Testis (tissue), 3 donors: ENCODE measurements around the gene KCNIP3. TPM values are rescaled to one million over a fixed set of nuclear protein-coding genes. Genes with fewer than 3 reads are reported as not detected.

Experiments used
- DNase-seq: peaks from one replicate; pipeline ENCODE4 v3.0.0-alpha.2; 2019
- H3K27ac ChIP-seq, 2 donors: fragments of 200-600 bp; sonication (generic); one replicate each; pipeline ENCODE4 v1.5.1; 2019
- H3K27me3 ChIP-seq: fragments of 200-600 bp; sonication (generic); one replicate; pipeline ENCODE4 v1.5.1; 2019
- H3K36me3 ChIP-seq: fragments of 200-600 bp; sonication (generic); one replicate; pipeline ENCODE4 v1.5.1; 2017; ENCODE audit warnings: low read depth; ENCODE audit errors: missing control alignments
- H3K4me1 ChIP-seq: fragments of 200-600 bp; sonication (generic); one replicate; pipeline ENCODE4 v1.5.1; 2019
- H3K4me3 ChIP-seq, 2 donors: fragments of 200-600 bp; sonication (generic); one replicate each; pipeline ENCODE4 v1.5.1; 2017 to 2019
- H3K9me3 ChIP-seq: fragments of 200-600 bp; sonication (generic); one replicate; pipeline ENCODE4 v1.5.1; 2017
- POLR2A ChIP-seq: fragments of 450-650 bp; IDR thresholded peaks from one replicate; pipeline ENCODE4 v1.6.1; 2017; ENCODE audit warnings: antibody characterized with exemption, mild to moderate bottlenecking, moderate library complexity
- WGBS, 2 donors: methylation state at CpG; one replicate each; pipeline ENCODE4 v1.1.5; 2018; 5-methylcytosine and 5-hydroxymethylcytosine counted together
- intact Hi-C: fragments of 100-400 bp; cut with DNase I; formaldehyde crosslinking; loops from one replicate; pipeline ENCODE4 v1.15.1; 2023; ENCODE audit warnings: low total_unique reads
- polyA plus RNA-seq: library from polyadenylated mRNA; stranded (reverse); fragments of 350-450 nt; fragmentation: Illumina TruSeq; extraction: RNeasy Lipid Tissue Mini Kit (QIAGEN cat#74804); gene quantifications from one replicate; pipeline ENCODE4 v1.2.3, GENCODE V29; 2014; ENCODE audit warnings: low read depth, low replicate concordance; ENCODE audit not compliant: insufficient read depth
- total RNA-seq, 2 donors: library from RNA; depleted of rRNA; stranded (reverse); fragments of >200 nt; gene quantifications; one replicate each; pipeline ENCODE4 v1.2.3, GENCODE V29; 2016
- TF ChIP-seq, protein P1 (sequence below), 3 experiments: fragments of 450-650 bp in 2 of 3; fragments of 200-600 bp in 1 of 3; sonication (generic) in 1 of 3; IDR thresholded peaks; one replicate each; pipeline ENCODE4 v1.5.1; 2016 to 2019; ENCODE audit warnings: antibody characterized with exemption in 3 of 3, mild to moderate bottlenecking in 2 of 3, moderate library complexity in 1 of 3

KCNIP3 gene
- total and polyA plus RNA-seq, 3 donors from 2014 or later, result 23.9 to 69.1 (median 43.4) TPM

DNA sequence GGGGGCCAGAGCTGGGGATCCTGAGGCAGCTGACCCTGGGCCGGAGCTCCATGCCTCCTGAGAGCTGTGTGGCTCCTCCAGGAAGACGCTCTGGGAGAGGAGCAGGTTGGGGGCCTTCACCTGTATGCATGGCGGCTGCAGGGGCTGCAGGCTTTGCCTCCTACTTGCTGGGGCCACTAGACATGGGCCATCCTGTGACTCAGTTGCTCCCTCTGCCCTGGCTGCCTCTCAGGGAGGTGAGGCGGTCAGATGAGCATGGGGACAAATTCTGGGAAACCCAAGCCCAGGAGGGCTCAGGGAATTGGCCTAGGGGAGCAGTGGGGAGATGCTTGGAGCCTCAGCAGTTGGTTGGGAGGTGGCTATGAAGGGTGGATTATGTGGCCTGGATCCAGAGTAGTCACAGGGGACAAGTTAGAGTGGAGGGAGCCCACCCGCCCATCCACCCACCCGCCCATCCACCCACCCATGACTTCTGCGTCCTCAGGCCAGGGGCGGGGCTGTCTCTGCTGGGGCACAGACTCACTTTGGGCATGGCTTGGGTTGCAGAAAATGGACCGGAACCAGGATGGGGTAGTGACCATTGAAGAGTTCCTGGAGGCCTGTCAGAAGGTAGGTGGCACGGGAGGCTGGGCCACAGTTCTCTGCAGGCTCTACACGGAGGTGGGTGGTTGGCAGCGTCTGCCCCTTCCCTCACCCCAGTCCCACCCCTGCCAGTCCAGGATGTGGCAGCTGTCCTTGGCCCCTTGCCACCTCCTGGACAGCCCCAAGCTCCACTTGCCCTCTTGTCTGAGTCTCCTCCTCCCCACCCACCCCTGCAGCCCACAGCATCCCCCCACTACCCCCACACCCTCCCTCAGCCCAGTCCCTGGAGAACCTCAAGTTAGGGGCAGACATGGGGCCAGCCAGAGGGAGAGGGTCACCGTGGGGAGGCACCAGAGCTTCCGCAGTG is 85.8 kb downstream of the KCNIP3 start:
- no peak overlapping the region for H3K4me3 ChIP-seq
- peak overlapping the region in 1 of 2 donors; percentile 14 for H3K27ac ChIP-seq
- DNase-seq, result peak; percentile 12
- 85 to 90% methylated on average over 6 to 14 of the region's 14 CpGs for WGBS, 2 donors
- H3K27me3 ChIP-seq, result no peaks in the 10 kb centered on the region
- no peaks in the 10 kb centered on the region for H3K36me3 ChIP-seq
- peaks cover 39% of the 10 kb centered on the region for H3K4me1 ChIP-seq
- intact Hi-C loops, result no loop called here
- no peaks in the 10 kb centered on the region for H3K9me3 ChIP-seq
- TF ChIP-seq, protein P1, sequence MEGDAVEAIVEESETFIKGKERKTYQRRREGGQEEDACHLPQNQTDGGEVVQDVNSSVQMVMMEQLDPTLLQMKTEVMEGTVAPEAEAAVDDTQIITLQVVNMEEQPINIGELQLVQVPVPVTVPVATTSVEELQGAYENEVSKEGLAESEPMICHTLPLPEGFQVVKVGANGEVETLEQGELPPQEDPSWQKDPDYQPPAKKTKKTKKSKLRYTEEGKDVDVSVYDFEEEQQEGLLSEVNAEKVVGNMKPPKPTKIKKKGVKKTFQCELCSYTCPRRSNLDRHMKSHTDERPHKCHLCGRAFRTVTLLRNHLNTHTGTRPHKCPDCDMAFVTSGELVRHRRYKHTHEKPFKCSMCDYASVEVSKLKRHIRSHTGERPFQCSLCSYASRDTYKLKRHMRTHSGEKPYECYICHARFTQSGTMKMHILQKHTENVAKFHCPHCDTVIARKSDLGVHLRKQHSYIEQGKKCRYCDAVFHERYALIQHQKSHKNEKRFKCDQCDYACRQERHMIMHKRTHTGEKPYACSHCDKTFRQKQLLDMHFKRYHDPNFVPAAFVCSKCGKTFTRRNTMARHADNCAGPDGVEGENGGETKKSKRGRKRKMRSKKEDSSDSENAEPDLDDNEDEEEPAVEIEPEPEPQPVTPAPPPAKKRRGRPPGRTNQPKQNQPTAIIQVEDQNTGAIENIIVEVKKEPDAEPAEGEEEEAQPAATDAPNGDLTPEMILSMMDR (IDR thresholded peaks at IDR 0.05), result no peak
- TF ChIP-seq POLR2A, result no peak

DNA sequence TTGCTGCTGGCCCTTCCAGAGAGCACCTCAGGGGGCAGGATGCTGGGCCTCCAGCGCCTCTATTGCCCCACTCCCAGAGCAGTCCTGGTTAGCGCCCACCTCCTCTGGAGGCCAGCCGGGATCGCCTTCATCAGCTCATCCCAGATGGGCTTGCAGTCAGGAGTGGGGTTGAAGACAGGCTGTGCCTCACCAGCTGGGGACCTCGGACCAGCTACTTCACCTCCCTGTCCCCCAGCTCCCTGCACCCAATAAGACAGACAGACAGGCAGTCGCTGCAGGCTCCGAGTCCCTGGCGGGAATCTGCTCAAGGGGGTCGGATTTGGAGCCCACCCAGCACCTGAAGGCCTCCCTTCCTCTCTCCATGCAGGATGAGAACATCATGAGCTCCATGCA is 86.5 kb downstream of the KCNIP3 start:
- peaks cover 39% of the 10 kb centered on the region for H3K4me1 ChIP-seq
- peak overlapping the region in 1 of 2 donors; percentile 14 for H3K27ac ChIP-seq
- H3K4me3 ChIP-seq, result no peak overlapping the region
- H3K9me3 ChIP-seq, result no peaks in the 10 kb centered on the region
- H3K36me3 ChIP-seq, result no peaks in the 10 kb centered on the region
- intact Hi-C loops, result no loop called here
- no peak for DNase-seq
- H3K27me3 ChIP-seq, result no peaks in the 10 kb centered on the region
- TF ChIP-seq, protein P1 (IDR thresholded peaks at IDR 0.05), result no peak
- TF ChIP-seq POLR2A, result no peak
- WGBS, 2 donors, result 68% methylated on average over 9 of the region's 9 CpGs; no CpG with 5 or more reads in 1 of the 2 donors

DNA sequence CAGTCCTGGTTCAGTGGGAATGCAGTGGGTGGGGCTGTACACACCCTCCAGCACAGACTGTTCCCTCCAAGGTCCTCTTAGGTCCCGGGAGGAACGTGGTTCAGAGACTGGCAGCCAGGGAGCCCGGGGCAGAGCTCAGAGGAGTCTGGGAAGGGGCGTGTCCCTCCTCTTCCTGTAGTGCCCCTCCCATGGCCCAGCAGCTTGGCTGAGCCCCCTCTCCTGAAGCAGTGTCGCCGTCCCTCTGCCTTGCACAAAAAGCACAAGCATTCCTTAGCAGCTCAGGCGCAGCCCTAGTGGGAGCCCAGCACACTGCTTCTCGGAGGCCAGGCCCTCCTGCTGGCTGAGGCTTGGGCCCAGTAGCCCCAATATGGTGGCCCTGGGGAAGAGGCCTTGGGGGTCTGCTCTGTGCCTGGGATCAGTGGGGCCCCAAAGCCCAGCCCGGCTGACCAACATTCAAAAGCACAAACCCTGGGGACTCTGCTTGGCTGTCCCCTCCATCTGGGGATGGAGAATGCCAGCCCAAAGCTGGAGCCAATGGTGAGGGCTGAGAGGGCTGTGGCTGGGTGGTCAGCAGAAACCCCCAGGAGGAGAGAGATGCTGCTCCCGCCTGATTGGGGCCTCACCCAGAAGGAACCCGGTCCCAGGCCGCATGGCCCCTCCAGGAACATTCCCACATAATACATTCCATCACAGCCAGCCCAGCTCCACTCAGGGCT is 87.9 kb downstream of the KCNIP3 start:
- Histone ChIP-seq H3K27ac (peak overlapping the region; percentile 76 to 77), H3K4me3 (no peak overlapping the region), H3K9me3 (no peaks in the 10 kb centered on the region), H3K36me3 (no peaks in the 10 kb centered on the region), H3K4me1 (peaks cover 51% of the 10 kb centered on the region), H3K27me3 (no peaks in the 10 kb centered on the region)
- TF ChIP-seq, protein P1 (IDR thresholded peaks at IDR 0.05), result peak in 1 of 3 experiments; percentile 20
- TF ChIP-seq POLR2A, result no peak
- DNase-seq, result peak; percentile 87
- intact Hi-C loops, result loop anchor here (5.0 kb wide), 1 partner anchor 38 kb away; no protein-coding TSS in a partner anchor
- WGBS, 2 donors, result 42 to 60% methylated on average over 6 to 12 of the region's 12 CpGs

DNA sequence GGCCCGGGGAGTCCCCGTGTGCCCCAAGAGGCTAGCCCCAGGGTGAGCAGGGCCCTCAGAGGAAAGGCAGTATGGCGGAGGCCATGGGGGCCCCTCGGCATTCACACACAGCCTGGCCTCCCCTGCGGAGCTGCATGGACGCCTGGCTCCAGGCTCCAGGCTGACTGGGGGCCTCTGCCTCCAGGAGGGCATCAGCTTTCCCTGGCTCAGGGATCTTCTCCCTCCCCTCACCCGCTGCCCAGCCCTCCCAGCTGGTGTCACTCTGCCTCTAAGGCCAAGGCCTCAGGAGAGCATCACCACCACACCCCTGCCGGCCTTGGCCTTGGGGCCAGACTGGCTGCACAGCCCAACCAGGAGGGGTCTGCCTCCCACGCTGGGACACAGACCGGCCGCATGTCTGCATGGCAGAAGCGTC is 88.4 kb downstream of the KCNIP3 start:
- TF ChIP-seq POLR2A, result no peak
- TF ChIP-seq, protein P1 (IDR thresholded peaks at IDR 0.05), result no peak
- DNase-seq, result peak; percentile 80
- Histone ChIP-seq H3K27ac (peak overlapping the region; percentile 76 to 77), H3K27me3 (no peaks in the 10 kb centered on the region), H3K4me1 (peaks cover 51% of the 10 kb centered on the region), H3K36me3 (no peaks in the 10 kb centered on the region), H3K9me3 (no peaks in the 10 kb centered on the region), H3K4me3 (no peak overlapping the region)
- intact Hi-C loops, result loop anchor here (5.0 kb wide), 1 partner anchor 38 kb away; no protein-coding TSS in a partner anchor
- 30 to 32% methylated on average over 5 to 12 of the region's 12 CpGs for WGBS, 2 donors
